Measurements from ENCODE around the gene MSRB3. TPM values are rescaled to one million over a fixed set of nuclear protein-coding genes. Genes with fewer than 3 reads are reported as not detected.

Gene MSRB3
- total RNA-seq, 1 donor: 72.4 TPM

- peaks cover 9% of the 10 kb centered on the region for H3K4me1 ChIP-seq (ENCODE audit: insufficient read depth, low read length)
- DNase-seq (ENCODE audit: insufficient read length, low spot score, missing footprints): no peak
- peaks cover 9% of the 10 kb centered on the region for H3K36me3 ChIP-seq (ENCODE audit: insufficient read depth, low read length)
- no peak overlapping the region for H3K4me3 ChIP-seq (ENCODE audit: insufficient read depth, low read length)
- no peaks in the 10 kb centered on the region for H3K79me2 ChIP-seq (ENCODE audit: insufficient read depth, low read length)
- no peaks in the 10 kb centered on the region for H3K27me3 ChIP-seq (ENCODE audit: insufficient read depth, low read length)
- no peaks in the 10 kb centered on the region for H4K20me1 ChIP-seq (ENCODE audit: insufficient read depth, low read length)
- no peaks in the 10 kb centered on the region for H3K9me3 ChIP-seq (ENCODE audit: low read depth, low read length)
- H3K27ac ChIP-seq (ENCODE audit: low read depth, low read length): no peak overlapping the region
- TF ChIP-seq CTCF (IDR thresholded peaks at IDR 0.05; ENCODE audit: extremely low read depth, low read depth, low read length): no peak
- no peak overlapping the region for H3K4me2 ChIP-seq (ENCODE audit: insufficient read depth, low read length)
- H2AFZ ChIP-seq (ENCODE audit: low read length): no peak overlapping the region
Observed at GRCh38 chr12:65466911-65467310, 188.4 kb downstream of the MSRB3 start.

GRCh38 chr12:65470256-65470655 lies 191.8 kb downstream of the MSRB3 start:
- TF ChIP-seq CTCF (IDR thresholded peaks at IDR 0.05; ENCODE audit: extremely low read depth, low read depth, low read length): no peak
- no peaks in the 10 kb centered on the region for H3K4me1 ChIP-seq (ENCODE audit: insufficient read depth, low read length)
- H3K4me3 ChIP-seq (ENCODE audit: insufficient read depth, low read length): no peak overlapping the region
- H4K20me1 ChIP-seq (ENCODE audit: insufficient read depth, low read length): no peaks in the 10 kb centered on the region
- H3K27me3 ChIP-seq (ENCODE audit: insufficient read depth, low read length): no peaks in the 10 kb centered on the region
- no peak overlapping the region for H3K27ac ChIP-seq (ENCODE audit: low read depth, low read length)
- no peak for DNase-seq (ENCODE audit: insufficient read length, low spot score, missing footprints)
- H3K36me3 ChIP-seq (ENCODE audit: insufficient read depth, low read length): no peaks in the 10 kb centered on the region
- H3K9me3 ChIP-seq (ENCODE audit: low read depth, low read length): no peaks in the 10 kb centered on the region
- H3K4me2 ChIP-seq (ENCODE audit: insufficient read depth, low read length): no peak overlapping the region
- H3K79me2 ChIP-seq (ENCODE audit: insufficient read depth, low read length): no peaks in the 10 kb centered on the region
- H2AFZ ChIP-seq (ENCODE audit: low read length): no peak overlapping the region

GRCh38 chr12:65472079-65472478 lies 193.6 kb downstream of the MSRB3 start:
- no peak for TF ChIP-seq CTCF (IDR thresholded peaks at IDR 0.05; ENCODE audit: extremely low read depth, low read depth, low read length)
- H3K4me1 ChIP-seq (ENCODE audit: insufficient read depth, low read length): no peaks in the 10 kb centered on the region
- no peak overlapping the region for H3K4me2 ChIP-seq (ENCODE audit: insufficient read depth, low read length)
- no peak for DNase-seq (ENCODE audit: insufficient read length, low spot score, missing footprints)
- no peaks in the 10 kb centered on the region for H3K27me3 ChIP-seq (ENCODE audit: insufficient read depth, low read length)
- no peak overlapping the region for H2AFZ ChIP-seq (ENCODE audit: low read length)
- H3K9me3 ChIP-seq (ENCODE audit: low read depth, low read length): no peaks in the 10 kb centered on the region
- no peak overlapping the region for H3K4me3 ChIP-seq (ENCODE audit: insufficient read depth, low read length)
- H3K36me3 ChIP-seq (ENCODE audit: insufficient read depth, low read length): no peaks in the 10 kb centered on the region
- H3K27ac ChIP-seq (ENCODE audit: low read depth, low read length): no peak overlapping the region
- no peaks in the 10 kb centered on the region for H3K79me2 ChIP-seq (ENCODE audit: insufficient read depth, low read length)
- no peaks in the 10 kb centered on the region for H4K20me1 ChIP-seq (ENCODE audit: insufficient read depth, low read length)

DNA sequence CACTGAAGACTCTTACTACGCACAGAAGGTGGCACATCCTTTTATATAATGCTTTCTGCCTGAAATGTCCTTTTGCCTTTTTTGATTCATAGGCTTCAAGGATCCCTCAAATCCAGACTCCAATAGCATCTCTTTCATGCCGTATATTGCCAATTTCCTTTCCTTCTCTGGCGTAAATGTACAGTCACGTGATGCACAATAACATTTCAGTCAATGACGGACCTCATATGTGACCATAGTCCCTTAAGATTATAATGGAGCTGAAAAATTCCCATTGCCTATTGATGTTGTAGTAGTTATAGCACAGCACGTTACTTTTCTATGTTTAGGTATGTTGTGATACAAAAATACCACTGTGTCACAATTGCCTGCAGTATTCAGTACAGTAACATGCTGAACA lies 196.3 kb downstream of the MSRB3 start:
- Histone ChIP-seq H3K36me3 (ENCODE audit: insufficient read depth, low read length) (no peaks in the 10 kb centered on the region), H2AFZ (ENCODE audit: low read length) (no peak overlapping the region), H3K27me3 (ENCODE audit: insufficient read depth, low read length) (no peaks in the 10 kb centered on the region), H3K9me3 (ENCODE audit: low read depth, low read length) (no peaks in the 10 kb centered on the region), H4K20me1 (ENCODE audit: insufficient read depth, low read length) (no peaks in the 10 kb centered on the region), H3K79me2 (ENCODE audit: insufficient read depth, low read length) (no peaks in the 10 kb centered on the region), H3K4me1 (ENCODE audit: insufficient read depth, low read length) (no peaks in the 10 kb centered on the region), H3K27ac (ENCODE audit: low read depth, low read length) (no peak overlapping the region), H3K4me3 (ENCODE audit: insufficient read depth, low read length) (no peak overlapping the region), H3K4me2 (ENCODE audit: insufficient read depth, low read length) (no peak overlapping the region)
- TF ChIP-seq CTCF (IDR thresholded peaks at IDR 0.05; ENCODE audit: extremely low read depth, low read depth, low read length): no peak
- no peak for DNase-seq (ENCODE audit: insufficient read length, low spot score, missing footprints)
